ENCODE data around the gene MYLK.

The MYLK gene

DNA sequence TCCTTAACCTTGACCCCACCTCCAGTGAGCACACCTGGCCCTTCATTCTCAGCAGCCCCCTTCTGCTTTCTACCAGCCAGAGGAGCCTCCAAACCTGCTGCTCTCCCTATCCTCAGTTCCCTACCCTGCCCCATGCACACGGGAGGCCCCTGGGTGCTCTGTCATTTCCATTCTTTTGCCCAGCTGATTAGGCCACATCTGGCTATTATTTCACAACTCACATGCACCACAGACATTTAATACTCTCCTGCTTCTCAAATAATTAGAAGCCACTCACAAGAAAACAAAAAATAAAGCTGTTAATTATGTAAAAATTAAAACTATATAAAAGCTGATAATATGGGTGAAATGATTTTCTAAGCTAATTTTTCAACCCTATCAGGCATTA, 50.7 kb downstream of the MYLK start:
- DNase-seq (ENCODE audit: low read depth): peak; percentile 28
- TF ChIP-seq CTCF (conservative IDR thresholded peaks at IDR 0.05; ENCODE audit: control insufficient read depth, insufficient read depth, low read depth, low read length): no peak
- H3K4me3 ChIP-seq (ENCODE audit: control insufficient read depth, low read depth, low read length): no peak overlapping the region

- H3K4me3 ChIP-seq (ENCODE audit: control insufficient read depth, low read depth, low read length): no peak overlapping the region
- no peak for DNase-seq (ENCODE audit: low read depth)
- no peak for TF ChIP-seq CTCF (conservative IDR thresholded peaks at IDR 0.05; ENCODE audit: control insufficient read depth, insufficient read depth, low read depth, low read length)
Measured at GRCh38 chr3:123832692-123833397, 51.3 kb downstream of the MYLK start.

DNA sequence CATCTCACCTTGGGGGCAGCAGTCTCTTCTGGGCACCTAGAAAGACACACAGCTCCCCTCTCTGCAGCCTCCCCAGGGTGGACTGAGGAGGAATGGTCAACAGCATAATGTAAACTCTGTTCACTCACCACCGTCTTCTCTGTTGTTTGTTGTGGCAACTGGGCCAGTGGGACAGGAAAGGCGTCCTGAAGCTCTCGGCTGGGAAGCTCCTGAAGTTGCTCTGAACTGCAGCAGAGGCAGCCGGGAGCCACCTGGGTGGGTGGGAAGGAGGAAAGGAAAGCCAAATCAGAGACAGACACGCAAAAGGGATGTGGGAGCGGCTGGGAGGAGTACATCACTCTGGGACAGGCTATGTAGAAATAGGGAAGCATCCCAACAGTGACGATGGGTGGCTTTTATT, 52.7 kb downstream of the MYLK start:
- no peak for DNase-seq (ENCODE audit: low read depth)
- TF ChIP-seq CTCF (conservative IDR thresholded peaks at IDR 0.05; ENCODE audit: control insufficient read depth, insufficient read depth, low read depth, low read length): no peak
- H3K4me3 ChIP-seq (ENCODE audit: control insufficient read depth, low read depth, low read length): no peak overlapping the region

- DNase-seq (ENCODE audit: low read depth): no peak
- no peak for TF ChIP-seq CTCF (conservative IDR thresholded peaks at IDR 0.05; ENCODE audit: control insufficient read depth, insufficient read depth, low read depth, low read length)
- no peak overlapping the region for H3K4me3 ChIP-seq (ENCODE audit: control insufficient read depth, low read depth, low read length)
Measured at GRCh38 chr3:123821920-123822319, 62.2 kb downstream of the MYLK start.

- DNase-seq (ENCODE audit: low read depth): no peak
- no peak overlapping the region for H3K4me3 ChIP-seq (ENCODE audit: control insufficient read depth, low read depth, low read length)
- TF ChIP-seq CTCF (conservative IDR thresholded peaks at IDR 0.05; ENCODE audit: control insufficient read depth, insufficient read depth, low read depth, low read length): no peak
Measured at GRCh38 chr3:123819949-123820348, 64.2 kb downstream of the MYLK start.

DNA sequence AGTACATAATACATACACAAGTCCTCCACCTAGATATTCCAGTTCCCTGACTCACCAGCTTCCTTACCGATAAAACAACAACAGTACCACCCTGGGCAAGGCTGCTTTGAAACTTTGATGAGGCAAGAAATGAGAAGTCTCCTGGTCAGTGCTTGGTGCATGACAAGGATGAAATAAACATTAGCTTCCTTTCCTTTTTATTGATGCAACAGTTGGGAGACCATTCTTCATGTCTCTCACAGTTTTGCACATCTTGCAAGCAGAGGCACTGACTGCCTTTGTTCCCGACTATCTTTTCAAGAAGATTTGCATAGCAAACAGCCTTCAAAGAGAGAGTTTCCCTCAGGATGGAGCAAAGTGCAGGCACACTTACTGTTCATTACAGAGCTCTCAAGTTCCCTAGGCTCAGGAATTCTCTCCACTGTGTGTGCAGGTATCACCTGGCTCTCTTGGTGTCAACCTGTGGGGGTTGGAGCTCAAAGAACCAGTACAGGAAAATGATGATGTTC, 65.2 kb downstream of the MYLK start:
- no peak overlapping the region for H3K4me3 ChIP-seq (ENCODE audit: control insufficient read depth, low read depth, low read length)
- no peak for TF ChIP-seq CTCF (conservative IDR thresholded peaks at IDR 0.05; ENCODE audit: control insufficient read depth, insufficient read depth, low read depth, low read length)
- DNase-seq (ENCODE audit: low read depth): peak; percentile 26

Measured in fibroblast of mammary gland (primary cell).